Testis (tissue), 2 donors: ENCODE results near the gene DLG2.

ENCODE experiments used
- POLR2A ChIP-seq: fragments of 450-650 bp; IDR thresholded peaks from one replicate; pipeline ENCODE4 v1.6.1; 2017; ENCODE audit warnings: antibody characterized with exemption, mild to moderate bottlenecking, moderate library complexity
- TF ChIP-seq, protein P1 (sequence below), 3 experiments: fragments of 450-650 bp in 2 of 3; fragments of 200-600 bp in 1 of 3; sonication (generic) in 1 of 3; IDR thresholded peaks; one replicate each; pipeline ENCODE4 v1.5.1; 2016 to 2019; ENCODE audit warnings: antibody characterized with exemption in 3 of 3, mild to moderate bottlenecking in 2 of 3, moderate library complexity in 1 of 3

DNA sequence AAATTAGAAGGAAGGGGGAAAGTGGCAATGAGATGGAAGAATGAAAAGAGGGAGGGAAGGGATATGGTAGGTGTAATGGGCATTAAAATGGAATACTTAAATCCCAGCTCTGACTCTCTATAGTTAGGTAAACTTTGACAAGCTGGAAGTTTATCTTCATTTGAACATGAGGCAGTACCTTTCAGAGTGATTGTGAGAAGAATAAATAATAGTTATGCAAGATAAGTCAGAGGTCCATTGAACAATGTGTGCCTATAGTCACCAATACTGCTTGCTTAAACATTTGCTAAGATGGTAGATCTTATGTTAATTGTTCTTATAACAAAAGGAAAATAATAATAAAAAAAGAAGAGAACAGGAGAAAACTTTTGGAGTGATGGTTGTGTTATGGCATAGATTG is 1795.2 kb downstream of the DLG2 start:
- TF ChIP-seq, protein P1, sequence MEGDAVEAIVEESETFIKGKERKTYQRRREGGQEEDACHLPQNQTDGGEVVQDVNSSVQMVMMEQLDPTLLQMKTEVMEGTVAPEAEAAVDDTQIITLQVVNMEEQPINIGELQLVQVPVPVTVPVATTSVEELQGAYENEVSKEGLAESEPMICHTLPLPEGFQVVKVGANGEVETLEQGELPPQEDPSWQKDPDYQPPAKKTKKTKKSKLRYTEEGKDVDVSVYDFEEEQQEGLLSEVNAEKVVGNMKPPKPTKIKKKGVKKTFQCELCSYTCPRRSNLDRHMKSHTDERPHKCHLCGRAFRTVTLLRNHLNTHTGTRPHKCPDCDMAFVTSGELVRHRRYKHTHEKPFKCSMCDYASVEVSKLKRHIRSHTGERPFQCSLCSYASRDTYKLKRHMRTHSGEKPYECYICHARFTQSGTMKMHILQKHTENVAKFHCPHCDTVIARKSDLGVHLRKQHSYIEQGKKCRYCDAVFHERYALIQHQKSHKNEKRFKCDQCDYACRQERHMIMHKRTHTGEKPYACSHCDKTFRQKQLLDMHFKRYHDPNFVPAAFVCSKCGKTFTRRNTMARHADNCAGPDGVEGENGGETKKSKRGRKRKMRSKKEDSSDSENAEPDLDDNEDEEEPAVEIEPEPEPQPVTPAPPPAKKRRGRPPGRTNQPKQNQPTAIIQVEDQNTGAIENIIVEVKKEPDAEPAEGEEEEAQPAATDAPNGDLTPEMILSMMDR (IDR thresholded peaks at IDR 0.05) = no peak
- no peak for TF ChIP-seq POLR2A
